Fibroblast of lung (primary cell): ENCODE measurements around the gene HIPK1. TPM values are rescaled to one million over a fixed set of nuclear protein-coding genes. Genes with fewer than 3 reads are reported as not detected.

Source experiments
- DNase-seq, 2 donors: peaks; one replicate each; pipeline versions ENCODE4 v3.0.0 to v3.0.0-alpha.2; 2010; ENCODE audit warnings: low read depth in 2 of 2
- H2AFZ ChIP-seq: 2 replicates; pipeline ENCODE4 v1.5.1; 2012; ENCODE audit warnings: low read length, control low read depth, inconsistent platforms
- H3K27ac ChIP-seq: 2 replicates; pipeline ENCODE4 v1.5.1; 2011; ENCODE audit warnings: low read length, control low read depth; ENCODE audit not compliant: insufficient read depth
- H3K27me3 ChIP-seq: 2 replicates; pipeline ENCODE4 v1.5.1; 2011; ENCODE audit warnings: mild to moderate bottlenecking, low read length; ENCODE audit not compliant: control insufficient read depth, insufficient read depth
- H3K36me3 ChIP-seq: 2 replicates; pipeline ENCODE4 v1.5.1; 2011; ENCODE audit warnings: low read length; ENCODE audit not compliant: control insufficient read depth, insufficient read depth
- H3K4me1 ChIP-seq: 2 replicates; pipeline ENCODE4 v1.5.1; 2011; ENCODE audit warnings: low read length; ENCODE audit not compliant: control insufficient read depth, insufficient read depth; ENCODE audit errors: extremely low read depth
- H3K4me2 ChIP-seq: 2 replicates; pipeline ENCODE4 v1.5.1; 2011; ENCODE audit warnings: low read length, control low read depth; ENCODE audit not compliant: insufficient read depth; ENCODE audit errors: extremely low read depth
- H3K4me3 ChIP-seq, 4 experiments: fragments of 200-600 bp in 1 of 4; sonication (generic) in 1 of 4; replicated peaks in 1 of 4; 2 replicates each; pipeline ENCODE4 v1.5.1; 2011 to 2016; ENCODE audit warnings: low read length in 4 of 4, low read depth in 3 of 4, mild to moderate bottlenecking in 3 of 4, control low read depth in 2 of 4, inconsistent platforms in 1 of 4, mixed read lengths in 1 of 4; ENCODE audit not compliant: insufficient read depth in 1 of 4; ENCODE audit errors: control extremely low read depth in 1 of 4
- H3K79me2 ChIP-seq: 2 replicates; pipeline ENCODE4 v1.5.1; 2012; ENCODE audit warnings: mild to moderate bottlenecking, low read length, inconsistent platforms; ENCODE audit not compliant: control insufficient read depth, insufficient read depth
- H3K9ac ChIP-seq: 2 replicates; pipeline ENCODE4 v1.5.1; 2011; ENCODE audit warnings: mild to moderate bottlenecking, low read length, control low read depth; ENCODE audit not compliant: insufficient read depth
- H3K9me3 ChIP-seq: 2 replicates; pipeline ENCODE4 v1.5.1; 2012; ENCODE audit warnings: low read depth, low read length; ENCODE audit not compliant: control insufficient read depth, insufficient read depth
- H4K20me1 ChIP-seq: 2 replicates; pipeline ENCODE4 v1.5.1; 2011; ENCODE audit warnings: low read length; ENCODE audit not compliant: control insufficient read depth, insufficient read depth; ENCODE audit errors: extremely low read depth
- CTCF ChIP-seq, 2 donors: IDR thresholded peaks in 1 of 2; conservative IDR thresholded peaks in 1 of 2; 1 replicate in 1 of 2; 2 replicates in 1 of 2; pipeline ENCODE4 v1.5.1; 2011 to 2012; ENCODE audit warnings: low read length in 2 of 2, control low read depth in 1 of 2, inconsistent platforms in 1 of 2, low read depth in 1 of 2, mild to moderate bottlenecking in 1 of 2
- EZH2 ChIP-seq: IDR thresholded peaks from 2 replicates; pipeline ENCODE4 v1.5.1; 2012; ENCODE audit warnings: low read length, control low read depth, mild to moderate bottlenecking; ENCODE audit errors: missing control alignments
- polyA plus RNA-seq, 2 donors: library from polyadenylated mRNA; depleted of rRNA in 1 of 2; stranded (reverse) in 1 of 2; unstranded in 1 of 2; fragments of >200 nt; gene quantifications; 2 replicates each; pipeline ENCODE4 v1.2.1, GENCODE V29; 2011 to 2012; ENCODE audit warnings: missing spikeins in 1 of 2
- total RNA-seq: library from RNA; depleted of rRNA; stranded (reverse); fragments of >200 nt; gene quantifications from 2 replicates; pipeline ENCODE4 v1.2.1, GENCODE V29; 2014

Gene HIPK1
- total and polyA plus RNA-seq, 2 donors (not counting 1 experiment from before 2014, with no cell fraction given), result 19.8 to 28.5 TPM

GRCh38 chr1:113912594-113913311 lies 16.4 kb upstream of the HIPK1 start:
- Histone ChIP-seq H3K4me3 (peak overlapping the region in 1 of 4 experiments; percentile 1), H4K20me1 (no peaks in the 10 kb centered on the region), H3K27me3 (no peaks in the 10 kb centered on the region), H3K27ac (peak overlapping the region; percentile 37), H3K4me2 (peak overlapping the region; percentile 21), H3K36me3 (peaks cover 5% of the 10 kb centered on the region), H3K79me2 (no peaks in the 10 kb centered on the region), H3K9ac (no peak overlapping the region), H2AFZ (peak overlapping the region; percentile 14), H3K4me1 (peaks cover 10% of the 10 kb centered on the region), H3K9me3 (no peaks in the 10 kb centered on the region)
- TF ChIP-seq CTCF (conservative IDR thresholded peaks at IDR 0.05 in 1 of 2, IDR thresholded peaks at IDR 0.05 in 1 of 2; ENCODE audit: low read depth in 1 of 2, low read length in 2 of 2), result no peak
- TF ChIP-seq EZH2, result no peak
- DNase-seq, result peak; percentile 74

GRCh38 chr1:113913312-113913668 lies 15.8 kb upstream of the HIPK1 start:
- Histone ChIP-seq H3K9ac (no peak overlapping the region), H2AFZ (peak overlapping the region; percentile 14), H3K79me2 (no peaks in the 10 kb centered on the region), H4K20me1 (no peaks in the 10 kb centered on the region), H3K4me2 (peak overlapping the region; percentile 21), H3K27me3 (no peaks in the 10 kb centered on the region), H3K36me3 (peaks cover 5% of the 10 kb centered on the region), H3K27ac (peak overlapping the region; percentile 37), H3K4me1 (peaks cover 10% of the 10 kb centered on the region), H3K9me3 (no peaks in the 10 kb centered on the region), H3K4me3 (peak overlapping the region in 1 of 4 experiments; percentile 1)
- no peak for DNase-seq
- TF ChIP-seq EZH2 (no peak), CTCF (conservative IDR thresholded peaks at IDR 0.05 in 1 of 2, IDR thresholded peaks at IDR 0.05 in 1 of 2; ENCODE audit: low read depth in 1 of 2, low read length in 2 of 2) (no peak)

- H2AFZ ChIP-seq, result no peak overlapping the region
- no peaks in the 10 kb centered on the region for H3K9me3 ChIP-seq
- H3K27ac ChIP-seq, result no peak overlapping the region
- no peak for DNase-seq
- H3K36me3 ChIP-seq, result peaks cover 5% of the 10 kb centered on the region
- H3K9ac ChIP-seq, result no peak overlapping the region
- no peaks in the 10 kb centered on the region for H3K79me2 ChIP-seq
- H3K27me3 ChIP-seq, result no peaks in the 10 kb centered on the region
- TF ChIP-seq CTCF (conservative IDR thresholded peaks at IDR 0.05 in 1 of 2, IDR thresholded peaks at IDR 0.05 in 1 of 2; ENCODE audit: low read depth in 1 of 2, low read length in 2 of 2) (no peak), EZH2 (no peak)
- peaks cover 10% of the 10 kb centered on the region for H3K4me1 ChIP-seq
- no peak overlapping the region for H3K4me2 ChIP-seq
- no peaks in the 10 kb centered on the region for H4K20me1 ChIP-seq
- no peak overlapping the region for H3K4me3 ChIP-seq
Observed at GRCh38 chr1:113913887-113914664, 15.0 kb upstream of the HIPK1 start.
